VCaP (cell line): Measurements from ENCODE around the gene HOXA13.

Source experiments
- H3K27ac ChIP-seq: fragments of 450-650 bp; 2 replicates; pipeline ENCODE4 v1.5.1; 2017
- TF ChIP-seq, protein P1 (sequence below): fragments of 450-650 bp; conservative IDR thresholded peaks from 2 replicates; pipeline ENCODE4 v1.5.1; 2017; ENCODE audit warnings: mild to moderate bottlenecking, moderate library complexity

Gene HOXA13

GRCh38 chr7:27165089-27165995 is 34.5 kb downstream of the HOXA13 start, which contains the start of gene HOXA9:
TSS of gene HOXA9 (minus strand) at chr7:27165537. CDS start at chr7:27165457, 80 bp downstream.
- peak within 1 kb of the TSS; percentile 99 for H3K27ac ChIP-seq
- TF ChIP-seq, protein P1, sequence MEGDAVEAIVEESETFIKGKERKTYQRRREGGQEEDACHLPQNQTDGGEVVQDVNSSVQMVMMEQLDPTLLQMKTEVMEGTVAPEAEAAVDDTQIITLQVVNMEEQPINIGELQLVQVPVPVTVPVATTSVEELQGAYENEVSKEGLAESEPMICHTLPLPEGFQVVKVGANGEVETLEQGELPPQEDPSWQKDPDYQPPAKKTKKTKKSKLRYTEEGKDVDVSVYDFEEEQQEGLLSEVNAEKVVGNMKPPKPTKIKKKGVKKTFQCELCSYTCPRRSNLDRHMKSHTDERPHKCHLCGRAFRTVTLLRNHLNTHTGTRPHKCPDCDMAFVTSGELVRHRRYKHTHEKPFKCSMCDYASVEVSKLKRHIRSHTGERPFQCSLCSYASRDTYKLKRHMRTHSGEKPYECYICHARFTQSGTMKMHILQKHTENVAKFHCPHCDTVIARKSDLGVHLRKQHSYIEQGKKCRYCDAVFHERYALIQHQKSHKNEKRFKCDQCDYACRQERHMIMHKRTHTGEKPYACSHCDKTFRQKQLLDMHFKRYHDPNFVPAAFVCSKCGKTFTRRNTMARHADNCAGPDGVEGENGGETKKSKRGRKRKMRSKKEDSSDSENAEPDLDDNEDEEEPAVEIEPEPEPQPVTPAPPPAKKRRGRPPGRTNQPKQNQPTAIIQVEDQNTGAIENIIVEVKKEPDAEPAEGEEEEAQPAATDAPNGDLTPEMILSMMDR: no peak

GRCh38 chr7:27164367-27165088 is 35.4 kb downstream of the HOXA13 start:
- H3K27ac ChIP-seq: peak overlapping the region; percentile 99
- TF ChIP-seq, protein P1: peak; percentile 42

DNA sequence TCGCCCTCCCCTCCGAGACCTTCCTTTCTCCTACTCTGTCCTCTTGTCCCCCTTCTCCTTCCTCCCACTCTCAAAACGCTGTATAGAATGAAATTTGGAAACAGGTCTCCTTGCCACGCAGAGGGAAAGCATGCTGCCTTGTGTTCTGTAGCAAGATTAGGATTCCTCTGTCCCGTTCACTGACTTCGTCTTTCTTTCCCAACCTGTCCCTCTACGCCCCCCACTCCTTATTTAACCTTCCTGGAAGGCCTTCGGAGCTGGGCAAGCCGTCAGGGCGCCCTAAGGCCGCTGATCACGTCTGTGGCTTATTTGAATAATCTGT is 35.9 kb downstream of the HOXA13 start:
- peak overlapping the region; percentile 99 for H3K27ac ChIP-seq
- TF ChIP-seq, protein P1: no peak

DNA sequence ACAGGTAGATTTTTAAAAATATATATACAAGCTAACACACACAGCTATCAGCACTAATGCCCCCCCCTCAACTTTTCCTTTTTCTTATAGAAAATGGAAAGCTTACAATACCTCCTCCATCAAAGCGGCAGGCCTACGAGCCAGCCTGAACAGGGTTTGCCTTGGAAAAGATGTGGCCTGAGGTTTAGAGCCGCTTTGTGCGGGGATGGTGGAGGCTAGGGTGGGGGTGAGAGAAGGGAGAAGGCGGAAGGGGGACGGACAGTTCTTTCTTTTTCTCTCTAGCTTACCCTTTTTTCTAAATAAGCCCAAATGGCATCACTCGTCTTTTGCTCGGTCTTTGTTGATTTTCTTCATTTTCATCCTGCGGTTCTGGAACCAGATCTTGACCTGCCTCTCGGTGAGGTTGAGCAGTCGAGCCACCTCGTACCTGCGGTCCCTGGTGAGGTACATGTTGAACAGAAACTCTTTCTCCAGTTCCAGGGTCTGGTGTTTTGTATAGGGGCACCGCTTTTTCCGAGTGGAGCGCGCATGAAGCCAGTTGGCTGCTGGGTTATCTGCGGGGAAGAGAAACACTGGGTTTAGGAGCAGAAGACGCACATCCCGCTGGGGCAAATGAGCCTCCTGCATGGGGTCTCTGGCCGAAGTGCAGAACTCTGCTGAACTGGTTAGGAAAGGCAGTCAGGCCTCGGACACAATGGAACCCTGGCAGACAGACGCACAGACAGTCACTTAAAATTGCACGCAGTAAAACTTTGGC is 36.4 kb downstream of the HOXA13 start:
- TF ChIP-seq, protein P1: no peak
- H3K27ac ChIP-seq: peak overlapping the region; percentile 99

GRCh38 chr7:27162561-27163287 is 37.2 kb downstream of the HOXA13 start:
- TF ChIP-seq, protein P1: no peak
- peak overlapping the region; percentile 99 for H3K27ac ChIP-seq

DNA sequence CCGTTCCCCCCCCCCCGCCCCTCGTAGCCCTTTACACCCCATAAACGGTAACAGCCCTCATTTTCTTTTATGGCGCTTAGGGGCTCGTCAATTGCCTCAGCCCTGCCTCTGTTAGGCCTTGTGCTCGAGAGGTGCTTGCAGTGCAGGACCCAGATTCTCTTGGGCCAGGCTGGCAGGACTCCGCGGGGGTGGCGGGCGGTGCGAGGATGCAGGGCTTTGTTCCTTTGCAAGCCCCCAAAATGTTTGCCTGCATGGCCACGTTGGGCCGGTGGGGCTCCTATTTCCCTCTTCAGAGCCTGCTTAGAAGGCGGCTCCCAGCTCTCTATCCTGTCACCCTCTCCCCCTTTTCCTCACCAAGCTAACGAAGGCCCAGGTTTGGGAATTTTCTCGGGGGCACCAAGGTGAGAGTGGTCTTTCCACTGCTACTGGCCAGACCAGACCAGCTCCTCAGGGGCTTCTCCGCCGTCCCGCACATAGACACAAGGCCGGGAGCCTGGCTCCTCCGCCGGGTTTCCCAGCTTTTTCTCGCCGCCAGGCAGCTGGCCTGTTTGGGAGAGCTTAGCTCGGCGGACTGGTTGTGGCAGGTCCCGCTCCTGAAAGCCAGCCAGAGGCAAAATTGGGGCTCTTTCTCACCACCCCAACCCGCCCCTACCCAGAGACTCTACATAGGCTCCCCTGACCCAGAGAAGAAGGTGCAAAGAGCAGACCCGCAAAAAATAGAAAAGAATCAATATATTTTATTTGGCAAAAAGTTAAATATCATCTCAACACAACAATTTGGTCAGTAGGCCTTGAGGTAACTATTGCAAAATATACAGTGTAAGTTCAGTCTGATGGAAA is 38.0 kb downstream of the HOXA13 start:
- TF ChIP-seq, protein P1: no peak
- H3K27ac ChIP-seq: peak overlapping the region; percentile 99
